Activated T-helper 2 cell treated with anti-CD3 and anti-CD28 coated beads, Interferon-gamma antibody, Interleukin-2, Interleukin-4, amounts not matched to agents 10 μg/mL and 5 μg/mL and 100 μg/mL, durations not matched to agents 14 hours and 24 hours and 36 hours (primary cell): Measurements from ENCODE around the gene CORIN. TPM values are rescaled to one million over a fixed set of nuclear protein-coding genes. Genes with fewer than 3 reads are reported as not detected.
"Not testable (repeated sequence)": the region's sequence is repeated elsewhere in the genome, so short reads cannot be mapped to it uniquely, and the experiment has no call there.

Source experiments
- DNase-seq: peaks from one replicate; pipeline ENCODE4 v3.0.0; 2021; ENCODE audit warnings: low spot score
- H3K27ac Mint-ChIP-seq: one replicate; pipeline ENCODE4 v1.8.0; 2021; ENCODE audit warnings: mixed read lengths
- H3K27me3 Mint-ChIP-seq: one replicate; pipeline ENCODE4 v1.8.0; 2021; ENCODE audit warnings: low read depth, mixed read lengths
- H3K36me3 Mint-ChIP-seq: one replicate; pipeline ENCODE4 v1.8.0; 2021; ENCODE audit warnings: low read depth, mixed read lengths
- H3K4me1 Mint-ChIP-seq: one replicate; pipeline ENCODE4 v1.8.0; 2021; ENCODE audit warnings: low read depth, mixed read lengths
- H3K4me3 Mint-ChIP-seq: one replicate; pipeline ENCODE4 v1.8.0; 2021; ENCODE audit warnings: low read depth, mild to moderate bottlenecking, moderate library complexity, mixed read lengths
- H3K9me3 Mint-ChIP-seq: one replicate; pipeline ENCODE4 v1.8.0; 2021; ENCODE audit warnings: mixed read lengths
- intact Hi-C: fragments of 100-400 bp; cut with micrococcal nuclease; formaldehyde crosslinking; loops from one replicate; pipeline ENCODE4 v1.15.1; 2023
- total RNA-seq: library from RNA; stranded (reverse); gene quantifications from 2 replicates; pipeline ENCODE4 v1.2.3, GENCODE V29; 2022

Gene CORIN
- total RNA-seq, 1 donor from 2014 or later, result 0.30 TPM

- Mint-ChIP-seq H3K27ac (no peak overlapping the region), H3K9me3 (no peaks in the 10 kb centered on the region), H3K36me3 (peaks cover 2% of the 10 kb centered on the region), H3K4me1 (peaks cover 5% of the 10 kb centered on the region), H3K27me3 (no peaks in the 10 kb centered on the region), H3K4me3 (no peak overlapping the region)
- no peak for DNase-seq
- intact Hi-C loops, result no loop called here
Measured at GRCh38 chr4:47550899-47551548, 286.8 kb downstream of the CORIN start.

DNA sequence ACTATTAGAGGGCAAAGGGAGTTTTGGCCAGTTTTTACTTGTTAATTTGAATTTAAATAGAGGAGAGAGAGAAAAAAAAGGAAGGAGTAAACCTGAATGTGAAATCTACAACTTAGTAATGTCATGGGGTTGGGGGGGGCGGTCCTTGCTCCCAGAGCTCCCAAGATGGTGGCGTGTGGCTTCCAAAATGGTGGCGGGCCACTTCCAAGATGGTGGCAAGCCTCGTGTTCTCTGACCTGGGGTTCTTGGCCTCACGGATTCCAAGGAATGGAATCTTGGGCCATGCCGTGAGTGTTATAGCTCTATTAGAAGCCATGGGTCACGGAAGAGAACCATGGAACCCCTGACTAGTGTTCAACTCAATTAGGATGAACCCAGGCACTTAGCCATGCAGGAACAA, 287.5 kb downstream of the CORIN start:
- H3K4me1 Mint-ChIP-seq, intact Hi-C loops, H3K4me3 Mint-ChIP-seq, H3K27me3 Mint-ChIP-seq, H3K9me3 Mint-ChIP-seq, H3K27ac Mint-ChIP-seq, DNase-seq, H3K36me3 Mint-ChIP-seq: not testable (repeated sequence)

Other genes starting within 250 kb of the CORIN start
- gene NFXL1, start 76.5 kb upstream of the CORIN start, total RNA-seq, result 11.9 and 13.3 TPM in 2 replicates
- gene CNGA1, start 178.6 kb upstream of the CORIN start, total RNA-seq, result not detected in 2 replicates
- gene NIPAL1, start 178.7 kb upstream of the CORIN start, total RNA-seq, result 0.82 and 1.4 TPM in 2 replicates